Epithelial cell of proximal tubule (primary cell): ENCODE data around the gene PBX1. TPM values are rescaled to one million over a fixed set of nuclear protein-coding genes. Genes with fewer than 3 reads are reported as not detected.

Experiments used
- DNase-seq: peaks from one replicate; pipeline ENCODE4 v3.0.0-alpha.2; 2011; ENCODE audit warnings: low read depth
- H3K4me3 ChIP-seq: 2 replicates; pipeline ENCODE4 v1.5.1; 2011; ENCODE audit warnings: low read depth, mild to moderate bottlenecking, low read length
- total RNA-seq: library from RNA; depleted of rRNA; stranded (reverse); fragments of >200 nt; gene quantifications from 2 replicates; pipeline ENCODE4 v1.2.3, GENCODE V29; 2015
- TF ChIP-seq, protein P1 (sequence below): conservative IDR thresholded peaks from 2 replicates; pipeline ENCODE4 v1.5.1; 2012; ENCODE audit warnings: low read depth, mild to moderate bottlenecking, low read length

The PBX1 gene
- total RNA-seq, 1 donor from 2014 or later, result 3.0 TPM

DNA sequence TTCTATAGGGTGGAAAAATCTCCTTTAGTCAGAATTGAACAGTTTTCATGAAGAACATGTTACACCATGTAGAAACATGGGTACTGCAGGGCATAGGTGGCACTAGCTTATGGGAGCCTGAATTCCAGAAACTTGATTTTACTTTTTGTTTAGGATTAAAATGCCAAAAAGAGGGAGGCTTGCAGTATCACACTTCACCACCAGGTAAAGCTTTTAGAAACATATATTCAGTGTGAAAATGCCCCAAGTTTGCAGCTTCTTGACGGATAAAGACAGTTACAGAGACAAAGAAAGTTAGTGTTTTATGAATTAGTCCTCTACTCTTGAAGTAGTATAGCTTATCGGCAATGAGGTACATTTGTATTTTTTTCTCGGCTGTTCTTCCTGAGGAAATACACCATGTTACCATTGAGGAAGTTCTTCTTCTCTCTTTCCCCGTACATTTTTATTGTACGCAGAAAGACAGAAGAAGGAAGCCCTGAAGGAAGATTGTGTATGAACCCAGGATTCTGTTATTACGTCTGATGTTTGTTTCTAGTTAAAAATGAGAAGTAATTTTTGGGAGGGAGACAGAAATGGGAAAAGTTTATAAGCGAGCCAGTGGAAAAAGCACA, 66.1 kb downstream of the PBX1 start:
- H3K4me3 ChIP-seq, result no peak overlapping the region
- DNase-seq, result no peak
- TF ChIP-seq, protein P1, sequence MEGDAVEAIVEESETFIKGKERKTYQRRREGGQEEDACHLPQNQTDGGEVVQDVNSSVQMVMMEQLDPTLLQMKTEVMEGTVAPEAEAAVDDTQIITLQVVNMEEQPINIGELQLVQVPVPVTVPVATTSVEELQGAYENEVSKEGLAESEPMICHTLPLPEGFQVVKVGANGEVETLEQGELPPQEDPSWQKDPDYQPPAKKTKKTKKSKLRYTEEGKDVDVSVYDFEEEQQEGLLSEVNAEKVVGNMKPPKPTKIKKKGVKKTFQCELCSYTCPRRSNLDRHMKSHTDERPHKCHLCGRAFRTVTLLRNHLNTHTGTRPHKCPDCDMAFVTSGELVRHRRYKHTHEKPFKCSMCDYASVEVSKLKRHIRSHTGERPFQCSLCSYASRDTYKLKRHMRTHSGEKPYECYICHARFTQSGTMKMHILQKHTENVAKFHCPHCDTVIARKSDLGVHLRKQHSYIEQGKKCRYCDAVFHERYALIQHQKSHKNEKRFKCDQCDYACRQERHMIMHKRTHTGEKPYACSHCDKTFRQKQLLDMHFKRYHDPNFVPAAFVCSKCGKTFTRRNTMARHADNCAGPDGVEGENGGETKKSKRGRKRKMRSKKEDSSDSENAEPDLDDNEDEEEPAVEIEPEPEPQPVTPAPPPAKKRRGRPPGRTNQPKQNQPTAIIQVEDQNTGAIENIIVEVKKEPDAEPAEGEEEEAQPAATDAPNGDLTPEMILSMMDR, result peak; percentile 44

DNA sequence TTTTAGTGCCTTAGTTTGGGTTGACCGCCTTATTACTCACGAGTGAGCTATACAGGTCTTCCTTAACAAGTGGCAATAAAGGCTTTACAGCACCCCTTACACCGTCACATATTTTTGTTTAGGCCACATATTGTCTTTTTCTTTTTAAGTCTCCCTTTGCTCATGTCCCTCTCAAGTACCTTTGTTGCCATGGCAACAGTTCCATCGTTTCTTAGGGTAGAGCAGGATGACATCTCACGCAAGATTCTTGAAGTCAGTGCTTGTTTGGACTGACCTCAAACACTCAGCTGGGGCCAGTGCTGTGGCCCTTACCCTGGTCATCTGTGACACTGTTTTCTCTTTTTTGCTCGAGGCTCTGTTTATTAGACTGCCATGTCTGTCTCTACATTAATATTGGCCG, 69.8 kb downstream of the PBX1 start:
- H3K4me3 ChIP-seq, result no peak overlapping the region
- TF ChIP-seq, protein P1, result no peak
- no peak for DNase-seq

DNA sequence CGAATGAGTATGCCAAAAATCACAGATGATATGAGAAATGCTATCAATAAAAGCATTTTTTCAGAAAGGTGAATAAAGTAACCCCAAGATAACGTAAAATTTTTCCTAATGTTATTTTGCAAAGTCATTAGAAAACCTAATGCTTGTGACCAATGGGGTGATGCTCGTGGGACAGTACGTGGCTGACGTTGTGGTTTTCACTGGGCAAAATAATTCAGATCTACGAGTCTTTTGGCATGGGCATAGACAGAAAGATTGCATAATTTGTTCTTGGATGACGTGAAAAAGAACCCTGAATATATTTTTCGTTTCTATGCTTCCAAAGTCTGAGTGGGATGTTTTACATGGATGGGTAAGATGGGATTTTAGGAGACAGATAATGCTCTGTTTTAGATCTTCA, 71.0 kb downstream of the PBX1 start:
- DNase-seq, result no peak
- H3K4me3 ChIP-seq, result no peak overlapping the region
- TF ChIP-seq, protein P1, result no peak

DNA sequence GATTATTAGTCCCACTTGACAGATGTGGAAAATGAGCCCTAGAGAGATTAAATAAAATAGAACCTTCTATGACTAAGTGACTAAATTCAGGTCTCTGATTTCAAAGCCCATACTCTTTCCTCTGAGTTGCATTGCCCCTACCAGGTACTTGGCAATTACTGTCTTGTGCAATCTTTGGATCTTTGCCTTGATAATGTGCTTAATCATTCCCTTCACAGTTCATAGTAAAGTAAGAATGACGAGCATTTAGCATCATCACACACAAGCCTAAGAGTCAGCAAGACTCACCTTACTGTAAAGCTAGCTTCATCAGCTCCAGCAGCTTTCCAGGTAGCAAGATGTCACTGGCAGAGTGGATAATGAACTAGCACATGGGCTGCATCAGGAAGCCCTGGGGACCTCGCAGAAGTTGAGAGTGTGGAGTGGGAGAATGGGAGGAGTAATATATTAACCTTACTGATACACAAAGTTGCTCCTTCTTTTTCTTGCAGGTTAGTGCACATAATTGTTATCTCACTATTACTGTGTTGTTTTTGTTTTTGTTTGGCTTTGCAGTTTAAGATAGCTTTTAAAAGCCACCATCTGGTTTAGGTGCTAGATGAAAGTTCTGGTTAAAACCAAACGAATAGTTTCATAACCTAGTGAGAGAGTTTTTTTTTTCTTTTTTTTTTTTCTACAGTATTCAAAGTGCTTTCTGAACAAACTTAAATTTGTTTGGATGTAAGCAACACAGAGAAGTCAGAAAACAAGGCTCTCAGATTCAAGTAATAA, 71.8 kb downstream of the PBX1 start:
- DNase-seq, result peak; percentile 80
- TF ChIP-seq, protein P1, result no peak
- H3K4me3 ChIP-seq, result no peak overlapping the region

DNA sequence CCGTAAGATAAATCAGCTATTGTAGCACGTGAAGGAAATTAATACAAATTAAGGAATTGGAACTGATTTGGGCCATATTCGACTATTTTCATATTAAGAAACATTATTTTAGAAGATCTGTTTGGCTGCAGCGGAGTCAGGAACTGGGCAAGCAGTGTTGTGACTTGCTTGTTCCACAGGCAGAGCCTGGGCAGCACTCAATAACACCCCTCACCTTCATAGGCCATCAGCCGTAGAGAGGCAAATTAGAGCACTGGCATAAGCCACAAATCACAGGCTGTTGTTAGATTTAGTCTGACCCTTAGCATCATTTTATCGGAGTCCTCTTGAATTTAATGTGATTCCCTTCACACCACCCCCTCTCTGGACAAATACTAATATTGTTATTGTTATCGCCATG, 72.8 kb downstream of the PBX1 start:
- no peak overlapping the region for H3K4me3 ChIP-seq
- DNase-seq, result no peak
- TF ChIP-seq, protein P1, result no peak

DNA sequence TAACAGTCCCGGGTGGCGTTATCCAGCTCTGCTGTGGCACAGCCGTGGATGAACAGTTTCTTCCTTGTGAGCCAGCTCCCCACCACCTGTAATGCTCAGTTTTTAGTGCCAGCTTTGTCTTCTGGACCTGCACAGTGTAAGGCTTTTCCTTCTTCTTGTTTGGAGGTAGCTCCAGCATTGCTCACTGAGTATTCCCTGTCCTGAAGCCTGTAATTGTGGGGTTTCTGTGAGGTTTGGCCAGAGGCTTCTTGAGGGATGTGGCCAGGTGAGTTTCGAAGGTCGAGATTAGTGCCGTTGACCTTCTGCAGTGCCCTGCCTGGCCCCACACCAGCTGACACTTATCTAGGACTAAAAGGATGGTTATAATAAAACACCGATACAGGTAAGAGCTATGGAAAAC, 75.0 kb downstream of the PBX1 start:
- DNase-seq, result no peak
- TF ChIP-seq, protein P1, result no peak
- no peak overlapping the region for H3K4me3 ChIP-seq
